Sigmoid colon (tissue), 7 donors: Measurements from ENCODE around the gene AGXT. TPM values are rescaled to one million over a fixed set of nuclear protein-coding genes. Genes with fewer than 3 reads are reported as not detected.

ENCODE experiments used
- DNase-seq: peaks from one replicate; pipeline ENCODE4 v3.0.0-alpha.2; 2019
- H3K27ac ChIP-seq, 4 donors: fragments of 200-600 bp; sonication (generic); one replicate each; pipeline ENCODE4 v1.5.1; 2016 to 2019; ENCODE audit warnings: mild to moderate bottlenecking in 1 of 4
- H3K27me3 ChIP-seq, 3 donors: fragments of 200-600 bp; sonication (generic); one replicate each; pipeline ENCODE4 v1.5.1; 2019; ENCODE audit warnings: mild to moderate bottlenecking in 1 of 3
- H3K36me3 ChIP-seq, 4 donors: fragments of 200-600 bp; sonication (generic); one replicate each; pipeline ENCODE4 v1.5.1; 2016 to 2019
- H3K4me1 ChIP-seq, 4 donors: fragments of 200-600 bp; sonication (generic); one replicate each; pipeline ENCODE4 v1.5.1; 2017 to 2019
- H3K4me3 ChIP-seq, 4 donors: fragments of 200-600 bp; sonication (generic); one replicate each; pipeline ENCODE4 v1.5.1; 2017 to 2019; ENCODE audit warnings: mild to moderate bottlenecking in 2 of 4, moderate library complexity in 1 of 4
- H3K9me3 ChIP-seq, 4 donors: fragments of 200-600 bp in 3 of 4; sonication (generic) in 3 of 4; one replicate each; pipeline versions ENCODE4 v1.5.1 to v1.6.1; 2013 to 2019
- EP300 ChIP-seq, 4 donors: sonication (generic); formaldehyde crosslinking; IDR thresholded peaks; one replicate each; pipeline ENCODE4 v1.6.1; 2017; ENCODE audit warnings: antibody characterized with exemption in 4 of 4
- POLR2A ChIP-seq, 2 donors: fragments of 450-650 bp; IDR thresholded peaks; one replicate each; pipeline ENCODE4 v1.6.1; 2016; ENCODE audit warnings: antibody characterized with exemption in 2 of 2, mild to moderate bottlenecking in 2 of 2, moderate library complexity in 2 of 2
- POLR2AphosphoS5 ChIP-seq, 4 donors: sonication (generic); formaldehyde crosslinking; IDR thresholded peaks; one replicate each; pipeline ENCODE4 v1.6.1; 2017; ENCODE audit warnings: antibody characterized with exemption in 4 of 4
- whole genome bisulfite sequencing, 2 donors: extraction: QIAGEN DNeasy Blood & Tissue Kit; methylation state at CpG; one replicate each; pipeline ENCODE4 v1.1.7; 2013; 5-methylcytosine and 5-hydroxymethylcytosine counted together
- intact Hi-C: fragments of 100-400 bp; cut with DNase I; formaldehyde crosslinking; loops from one replicate; pipeline ENCODE4 v1.15.1; 2023
- polyA plus RNA-seq, 3 donors: library from polyadenylated mRNA; stranded (reverse); fragments of 200-250 nt; gene quantifications; one replicate each; pipeline ENCODE4 v1.2.3, GENCODE V29; 2013
- total RNA-seq, 4 donors: library from RNA; depleted of rRNA; stranded (reverse); fragments of >200 nt; gene quantifications; one replicate each; pipeline ENCODE4 v1.1.0, GENCODE V29; 2016
- TF ChIP-seq, protein P1 (sequence below), 4 experiments: fragments of 450-650 bp in 3 of 4; fragments of 200-600 bp in 1 of 4; IDR thresholded peaks; one replicate each; pipeline ENCODE4 v1.5.1; 2016 to 2019; ENCODE audit warnings: antibody characterized with exemption in 4 of 4, mild to moderate bottlenecking in 3 of 4, moderate library complexity in 2 of 4
- donor health status: healthy with polysubstance abuse.
- donor health status: Bipolar disorder and iron deficiency.
- donor health status: healthy.

AGXT gene
- total and polyA plus RNA-seq, 7 donors = 0.60 to 2.4 (median 1.6) TPM; not detected in 4

DNA sequence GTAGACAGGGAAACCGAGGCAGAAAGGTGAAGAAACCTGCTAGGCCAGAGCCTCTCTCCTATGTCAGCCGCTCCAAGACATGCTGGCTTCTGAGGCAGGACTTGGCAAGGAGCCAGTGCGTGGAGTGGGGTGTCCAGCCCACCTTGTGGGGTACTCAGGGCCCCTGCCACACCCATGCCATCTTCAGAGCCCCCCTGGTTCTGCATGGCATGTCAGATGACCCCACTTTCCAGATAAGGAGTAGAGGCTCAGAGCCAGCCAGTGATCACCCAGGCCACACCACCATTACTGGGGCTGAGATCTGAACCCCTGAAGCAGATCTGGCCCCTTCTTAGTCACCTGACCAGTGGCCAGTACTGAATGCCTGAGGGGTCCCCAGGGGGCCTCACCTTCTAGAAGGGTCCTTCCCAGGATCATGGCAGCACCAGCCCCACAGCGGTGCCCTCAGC, 52.2 kb downstream of the AGXT start:
- Histone ChIP-seq H3K9me3 (no peaks in the 10 kb centered on the region), H3K4me1 (peaks cover 0 to 7% (median 4%) of the 10 kb centered on the region in 4 donors), H3K36me3 (no peaks in the 10 kb centered on the region), H3K27me3 (peaks cover 0 to 9% (median 3%) of the 10 kb centered on the region in 3 donors), H3K4me3 (no peak overlapping the region), H3K27ac (no peak overlapping the region)
- no peak for TF ChIP-seq EP300 (IDR thresholded peaks at IDR 0.05)
- no peak for TF ChIP-seq POLR2AphosphoS5 (IDR thresholded peaks at IDR 0.05)
- no peak for TF ChIP-seq POLR2A (IDR thresholded peaks at IDR 0.05)
- TF ChIP-seq, protein P1, sequence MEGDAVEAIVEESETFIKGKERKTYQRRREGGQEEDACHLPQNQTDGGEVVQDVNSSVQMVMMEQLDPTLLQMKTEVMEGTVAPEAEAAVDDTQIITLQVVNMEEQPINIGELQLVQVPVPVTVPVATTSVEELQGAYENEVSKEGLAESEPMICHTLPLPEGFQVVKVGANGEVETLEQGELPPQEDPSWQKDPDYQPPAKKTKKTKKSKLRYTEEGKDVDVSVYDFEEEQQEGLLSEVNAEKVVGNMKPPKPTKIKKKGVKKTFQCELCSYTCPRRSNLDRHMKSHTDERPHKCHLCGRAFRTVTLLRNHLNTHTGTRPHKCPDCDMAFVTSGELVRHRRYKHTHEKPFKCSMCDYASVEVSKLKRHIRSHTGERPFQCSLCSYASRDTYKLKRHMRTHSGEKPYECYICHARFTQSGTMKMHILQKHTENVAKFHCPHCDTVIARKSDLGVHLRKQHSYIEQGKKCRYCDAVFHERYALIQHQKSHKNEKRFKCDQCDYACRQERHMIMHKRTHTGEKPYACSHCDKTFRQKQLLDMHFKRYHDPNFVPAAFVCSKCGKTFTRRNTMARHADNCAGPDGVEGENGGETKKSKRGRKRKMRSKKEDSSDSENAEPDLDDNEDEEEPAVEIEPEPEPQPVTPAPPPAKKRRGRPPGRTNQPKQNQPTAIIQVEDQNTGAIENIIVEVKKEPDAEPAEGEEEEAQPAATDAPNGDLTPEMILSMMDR (IDR thresholded peaks at IDR 0.05) = no peak
- 71 to 86% methylated on average over 4 of the region's 4 CpGs for WGBS, 2 donors
- peak; percentile 68 for DNase-seq
- intact Hi-C loops = no loop called here

DNA sequence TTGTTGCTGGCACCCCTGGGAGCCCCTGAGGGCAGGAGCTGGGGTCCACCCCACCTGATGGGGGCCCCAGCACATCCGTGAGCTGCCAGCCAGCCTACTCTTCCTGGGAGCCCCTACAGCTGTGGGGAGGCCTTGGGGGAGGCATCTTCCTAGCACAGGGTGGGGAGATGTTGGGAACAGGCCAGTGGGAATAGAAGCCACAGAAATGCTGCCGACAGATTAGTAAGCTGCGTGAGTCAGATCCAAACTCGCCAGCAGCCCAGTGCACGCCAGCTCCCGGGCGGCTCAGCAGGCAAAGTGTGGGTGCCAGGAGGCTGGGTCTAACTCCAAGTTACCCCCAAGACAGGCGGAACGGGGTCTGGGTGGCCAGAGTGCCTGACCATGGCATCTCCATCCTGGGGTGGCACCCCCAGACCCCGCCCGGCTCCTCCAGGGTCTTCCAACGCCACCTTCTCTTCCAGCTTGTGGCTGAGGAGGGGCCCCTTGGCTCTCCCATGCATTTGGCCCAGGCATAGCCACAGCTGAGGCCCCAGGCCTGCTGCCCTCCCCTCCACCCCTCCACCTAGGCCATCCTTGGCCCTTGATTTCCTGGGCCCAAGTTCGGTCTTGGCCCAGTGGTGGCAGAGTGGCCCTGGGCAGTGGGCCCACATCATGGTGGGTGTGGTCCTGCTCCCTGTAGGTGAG, 52.8 kb downstream of the AGXT start:
- H3K9me3 ChIP-seq = no peaks in the 10 kb centered on the region
- WGBS, 2 donors = 82 to 83% methylated on average over 13 of the region's 13 CpGs
- DNase-seq = peak; percentile 76
- H3K4me1 ChIP-seq = peaks cover 0 to 6% (median 2%) of the 10 kb centered on the region in 4 donors
- peaks cover 0 to 4% (median 0%) of the 10 kb centered on the region in 3 donors for H3K27me3 ChIP-seq
- H3K27ac ChIP-seq = no peak overlapping the region
- intact Hi-C loops = no loop called here
- no peak overlapping the region for H3K4me3 ChIP-seq
- TF ChIP-seq, protein P1 (IDR thresholded peaks at IDR 0.05) = no peak
- no peaks in the 10 kb centered on the region for H3K36me3 ChIP-seq

DNA sequence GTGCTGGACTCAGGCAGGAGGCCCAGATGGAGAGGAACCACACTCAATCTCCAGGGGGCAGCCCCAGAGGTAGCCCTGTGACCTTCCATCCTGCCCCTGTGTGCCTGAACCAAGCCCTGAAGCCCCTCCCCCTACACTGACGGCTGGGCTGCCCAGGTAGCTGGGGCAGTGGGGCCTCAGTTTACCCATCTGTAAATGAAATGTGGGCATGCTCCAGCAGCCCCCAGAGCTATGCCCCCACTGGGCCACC, 53.3 kb downstream of the AGXT start:
- H3K36me3 ChIP-seq = no peaks in the 10 kb centered on the region
- H3K27ac ChIP-seq = no peak overlapping the region
- intact Hi-C loops = no loop called here
- H3K4me1 ChIP-seq = peaks cover 0 to 5% (median 0%) of the 10 kb centered on the region in 4 donors
- no peaks in the 10 kb centered on the region for H3K27me3 ChIP-seq
- H3K4me3 ChIP-seq = no peak overlapping the region
- TF ChIP-seq, protein P1 (IDR thresholded peaks at IDR 0.05) = no peak
- TF ChIP-seq EP300 (IDR thresholded peaks at IDR 0.05) = no peak
- TF ChIP-seq POLR2A (IDR thresholded peaks at IDR 0.05) = no peak
- TF ChIP-seq POLR2AphosphoS5 (IDR thresholded peaks at IDR 0.05) = no peak
- 59 to 79% methylated on average over 1 of the region's 1 CpG for WGBS, 2 donors
- DNase-seq = peak; percentile 50
- no peaks in the 10 kb centered on the region for H3K9me3 ChIP-seq

DNA sequence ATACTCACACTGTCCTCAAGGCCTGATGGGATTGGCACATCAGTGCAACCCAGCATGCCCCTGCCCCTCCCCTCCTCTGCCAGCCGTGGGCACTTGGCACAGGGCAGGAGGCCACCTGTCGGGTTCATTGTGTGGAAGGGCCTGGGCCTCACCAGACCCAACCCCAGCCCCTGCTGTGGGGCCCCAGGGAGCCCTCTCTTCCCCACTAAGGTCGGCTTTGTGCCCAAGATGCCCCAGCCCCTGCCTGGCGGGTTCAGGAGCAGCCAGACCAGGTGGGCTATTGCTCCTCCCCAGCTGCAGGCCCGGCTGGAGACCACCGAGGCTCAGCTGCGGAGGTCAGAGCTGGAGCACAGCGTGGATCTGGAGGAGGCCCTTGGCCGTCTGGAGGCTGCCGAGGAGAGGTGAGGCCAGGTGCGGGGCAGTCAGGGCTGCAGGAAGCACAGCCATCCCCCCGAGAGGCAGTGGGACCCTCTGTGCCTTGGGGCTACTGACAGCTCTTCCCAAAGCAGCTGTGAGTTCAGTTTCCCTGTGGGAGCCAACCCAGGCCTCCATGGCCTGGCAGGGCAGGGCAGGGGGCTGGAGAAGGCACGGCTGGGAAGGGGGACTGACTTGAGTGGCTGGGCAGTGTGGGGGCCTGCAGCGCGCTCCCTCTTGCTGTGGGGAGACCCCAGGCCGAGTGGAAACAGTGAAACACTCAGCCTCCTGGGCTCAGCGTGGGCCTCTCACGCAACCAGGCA, 53.8 kb downstream of the AGXT start:
- H3K36me3 ChIP-seq = no peaks in the 10 kb centered on the region
- H3K4me3 ChIP-seq = no peak overlapping the region
- H3K9me3 ChIP-seq = no peaks in the 10 kb centered on the region
- peaks cover 0 to 5% (median 0%) of the 10 kb centered on the region in 4 donors for H3K4me1 ChIP-seq
- peak; percentile 53 for DNase-seq
- TF ChIP-seq POLR2A (IDR thresholded peaks at IDR 0.05) = no peak
- TF ChIP-seq, protein P1 (IDR thresholded peaks at IDR 0.05) = no peak
- no peak for TF ChIP-seq POLR2AphosphoS5 (IDR thresholded peaks at IDR 0.05)
- no peak for TF ChIP-seq EP300 (IDR thresholded peaks at IDR 0.05)
- H3K27me3 ChIP-seq = no peaks in the 10 kb centered on the region
- intact Hi-C loops = no loop called here
- H3K27ac ChIP-seq = no peak overlapping the region
- 72 to 83% methylated on average over 18 of the region's 18 CpGs for WGBS, 2 donors
